Measurements from ENCODE around the gene RECQL5.

- TF ChIP-seq CTCF (IDR thresholded peaks at IDR 0.05; ENCODE audit: low read depth, low read length), result no peak
- no peak for TF ChIP-seq EZH2phosphoT487 (IDR thresholded peaks at IDR 0.05; ENCODE audit: low read depth)
These were observed 51.7 kb downstream of the RECQL5 start for GRCh38 chr17:75615301-75615700.
